Measurements from ENCODE around the gene PCDHAC2.

Gene PCDHAC2

GRCh38 chr5:141010047-141010793 is 43.9 kb downstream of the PCDHAC2 start:
- Histone ChIP-seq H3K36me3 (ENCODE audit: insufficient read depth, low read length) (peaks cover 16% of the 10 kb centered on the region), H3K9me3 (ENCODE audit: low read depth, low read length) (no peaks in the 10 kb centered on the region), H3K27ac (no peak overlapping the region), H3K9ac (ENCODE audit: insufficient read length) (no peak overlapping the region), H3K4me3 (no peak overlapping the region)
- no peak for DNase-seq (ENCODE audit: low read depth, low spot score)
- TF ChIP-seq EZH2 (IDR thresholded peaks at IDR 0.05) (no peak), FOXP2 (optimal IDR thresholded peaks at IDR 0.05; ENCODE audit: control extremely low read depth, extremely low read length, insufficient read depth) (no peak), POLR2AphosphoS5 (IDR thresholded peaks at IDR 0.05; ENCODE audit: borderline replicate concordance, low read depth, low read length) (no peak)

- no peaks in the 10 kb centered on the region for H3K9me3 ChIP-seq (ENCODE audit: low read depth, low read length)
- no peaks in the 10 kb centered on the region for H3K36me3 ChIP-seq (ENCODE audit: insufficient read depth, low read length)
- no peak for DNase-seq (ENCODE audit: low read depth, low spot score)
- H3K27ac ChIP-seq: no peak overlapping the region
- H3K9ac ChIP-seq (ENCODE audit: insufficient read length): no peak overlapping the region
- H3K4me3 ChIP-seq: no peak overlapping the region
- TF ChIP-seq POLR2AphosphoS5 (IDR thresholded peaks at IDR 0.05; ENCODE audit: borderline replicate concordance, low read depth, low read length): no peak
- TF ChIP-seq FOXP2 (optimal IDR thresholded peaks at IDR 0.05; ENCODE audit: control extremely low read depth, extremely low read length, insufficient read depth): no peak
- TF ChIP-seq EZH2 (IDR thresholded peaks at IDR 0.05): no peak
Measured at GRCh38 chr5:141017943-141018342, 51.7 kb downstream of the PCDHAC2 start.
